GM12801 (cell line): ENCODE data around the gene LIMD2.

Source experiments
- CTCF ChIP-seq: IDR thresholded peaks from one replicate; pipeline ENCODE4 v1.5.1; 2011; ENCODE audit warnings: control low read depth; ENCODE audit not compliant: insufficient read length; ENCODE audit errors: extremely low read depth

The LIMD2 gene

GRCh38 chr17:63699638-63700527, at the start of gene LIMD2:
Gene LIMD2 (minus strand): TSS chr17:63700125. CDS start chr17:63699298, 827 bp downstream.
- TF ChIP-seq CTCF = no peak

- TF ChIP-seq CTCF = no peak
Observed at GRCh38 chr17:63741408-63742173, 41.7 kb upstream of the LIMD2 start, which contains the start of gene STRADA. Gene STRADA (minus strand): TSS chr17:63741799. CDS start chr17:63728369, 13,430 bp downstream.

GRCh38 chr17:63741143-63741407, 41.1 kb upstream of the LIMD2 start:
- no peak for TF ChIP-seq CTCF

- TF ChIP-seq CTCF = no peak
Observed at GRCh38 chr17:63740464-63741142, 40.7 kb upstream of the LIMD2 start.

- TF ChIP-seq CTCF = no peak
Observed at GRCh38 chr17:63735691-63736090, 35.8 kb upstream of the LIMD2 start.

- TF ChIP-seq CTCF = no peak
Observed at GRCh38 chr17:63722403-63722802, 22.5 kb upstream of the LIMD2 start.

- TF ChIP-seq CTCF = no peak
Observed at GRCh38 chr17:63718988-63719387, 19.1 kb upstream of the LIMD2 start.
